H1 (cell line): ENCODE data around the gene IFT81. TPM values are rescaled to one million over a fixed set of nuclear protein-coding genes. Genes with fewer than 3 reads are reported as not detected.
A peak's percentile ranks its signal among the peaks of the same experiment; 100 is the strongest.

Experiments used
- CTCF ChIA-PET: fragments of 300-600 bp; sonication (Branson Sonifier 250); formaldehyde crosslinking; loops from one replicate; lab custom pipeline; 2021; ENCODE audit not compliant: partially characterized antibody; lab: Charles Lee
- POLR2A ChIA-PET: fragments of 300-600 bp; sonication (Branson Sonifier 250); formaldehyde crosslinking; loops from one replicate; lab custom pipeline; 2021; ENCODE audit warnings: inconsistent platforms; ENCODE audit not compliant: partially characterized antibody; lab: Charles Lee
- DNase-seq, 2 experiments: peaks; one replicate each; pipeline versions ENCODE4 v3.0.0 to v3.0.0-alpha.2; 2010 to 2022; ENCODE audit warnings: low spot score in 2 of 2, low read depth in 1 of 2, mixed read lengths in 1 of 2
- FAIRE-seq: peaks from 2 replicates; lab custom pipeline; 2011; peaks lifted over from hg19 to GRCh38; lab: Jason Lieb, UNC
- H2AFZ ChIP-seq: 2 replicates; pipeline ENCODE4 v1.8.1; 2012; ENCODE audit warnings: low read length, inconsistent platforms
- H2AK5ac ChIP-seq: 2 replicates; pipeline ENCODE4 v1.6.1; 2013; ENCODE audit warnings: low read depth, low read length
- H2BK120ac ChIP-seq: replicated peaks from 2 replicates; pipeline ENCODE3; 2013; ENCODE audit warnings: low read depth, low read length, inconsistent platforms
- H2BK12ac ChIP-seq: 2 replicates; pipeline ENCODE4 v1.6.1; 2013; ENCODE audit warnings: low read depth, low read length
- H2BK15ac ChIP-seq: 2 replicates; pipeline ENCODE4 v1.6.1; 2013; ENCODE audit warnings: low read length
- H2BK20ac ChIP-seq: 2 replicates; pipeline ENCODE4 v1.6.1; 2013; ENCODE audit warnings: low read length
- H2BK5ac ChIP-seq: 2 replicates; pipeline ENCODE4 v1.6.1; 2013; ENCODE audit warnings: low read depth, low read length
- H3K14ac ChIP-seq: 2 replicates; pipeline ENCODE4 v1.6.1; 2013; ENCODE audit warnings: inconsistent platforms; ENCODE audit not compliant: insufficient read length
- H3K18ac ChIP-seq: 2 replicates; pipeline ENCODE4 v1.6.1; 2013; ENCODE audit warnings: low read length; ENCODE audit errors: extremely low read depth
- H3K23ac ChIP-seq: 2 replicates; pipeline ENCODE4 v1.6.1; 2013; ENCODE audit warnings: inconsistent platforms; ENCODE audit not compliant: insufficient read length
- H3K23me2 ChIP-seq: 2 replicates; pipeline ENCODE4 v1.6.1; 2013; ENCODE audit warnings: low read depth, low read length
- H3K27ac ChIP-seq: 2 replicates; pipeline ENCODE4 v1.6.1; 2011; ENCODE audit warnings: low read depth, low read length, inconsistent platforms
- H3K27me3 ChIP-seq, 4 experiments: replicated peaks in 1 of 4; 1 replicate in 1 of 4; 2 replicates in 3 of 4; pipeline versions ENCODE4 v1.6.1 to v1.8.1; 2011 to 2013; ENCODE audit warnings: low read length in 3 of 4, mild to moderate bottlenecking in 3 of 4, inconsistent platforms in 2 of 4, mixed read lengths in 2 of 4, moderate library complexity in 1 of 4; ENCODE audit not compliant: control insufficient read depth in 3 of 4, insufficient read depth in 3 of 4; ENCODE audit errors: extremely low read depth in 1 of 4
- H3K36me3 ChIP-seq, 4 experiments: 2 replicates each; pipeline versions ENCODE4 v1.6.1 to v1.8.1; 2011 to 2013; ENCODE audit warnings: mild to moderate bottlenecking in 4 of 4, low read length in 3 of 4, moderate library complexity in 2 of 4, control low read depth in 1 of 4, inconsistent platforms in 1 of 4; ENCODE audit not compliant: insufficient read depth in 4 of 4, control insufficient read depth in 2 of 4
- H3K4ac ChIP-seq: replicated peaks from 2 replicates; pipeline ENCODE3; 2013; ENCODE audit warnings: low read length, low read depth, mixed read lengths, inconsistent platforms; ENCODE audit not compliant: insufficient read length
- H3K4me1 ChIP-seq, 4 experiments: replicated peaks in 1 of 4; 1 replicate in 1 of 4; 2 replicates in 3 of 4; pipeline versions ENCODE4 v1.6.1 to v1.8.1; 2011 to 2013; ENCODE audit warnings: low read length in 3 of 4, inconsistent platforms in 2 of 4, mixed read lengths in 1 of 4; ENCODE audit not compliant: insufficient read depth in 4 of 4, control insufficient read depth in 3 of 4
- H3K4me2 ChIP-seq, 2 experiments: 2 replicates each; pipeline versions ENCODE4 v1.6.1 to v1.8.1; 2011 to 2013; ENCODE audit warnings: low read depth in 2 of 2, low read length in 2 of 2, control low read depth in 1 of 2, inconsistent platforms in 1 of 2, mild to moderate bottlenecking in 1 of 2; ENCODE audit not compliant: insufficient read depth in 1 of 2
- H3K4me3 ChIP-seq, 4 experiments: fragments of 200-600, 300-600 bp in 1 of 4; sonication (generic), shearing (Covaris generic), sonication (Bioruptor Twin) in 1 of 4; 2 replicates each; pipeline versions ENCODE4 v1.5.1 to v1.8.1; 2011 to 2016; ENCODE audit warnings: low read length in 4 of 4, low read depth in 3 of 4, control low read depth in 2 of 4, inconsistent platforms in 2 of 4, mild to moderate bottlenecking in 2 of 4, mixed read lengths in 1 of 4, moderate library complexity in 1 of 4; ENCODE audit not compliant: insufficient read depth in 2 of 4; ENCODE audit errors: extremely low read depth in 1 of 4
- H3K56ac ChIP-seq: replicated peaks from 2 replicates; pipeline ENCODE3; 2013; ENCODE audit warnings: low read depth, mild to moderate bottlenecking, mixed read lengths, low read length, inconsistent platforms; ENCODE audit not compliant: insufficient read length
- H3K79me1 ChIP-seq: 2 replicates; pipeline ENCODE4 v1.6.1; 2013; ENCODE audit warnings: low read depth, low read length, control low read depth
- H3K79me2 ChIP-seq, 2 experiments: 2 replicates each; pipeline versions ENCODE4 v1.6.1 to v1.8.1; 2012 to 2013; ENCODE audit warnings: low read length in 2 of 2, mild to moderate bottlenecking in 2 of 2, inconsistent platforms in 1 of 2; ENCODE audit not compliant: insufficient read depth in 2 of 2, control insufficient read depth in 1 of 2
- H3K9ac ChIP-seq, 4 experiments: replicated peaks in 1 of 4; 1 replicate in 1 of 4; 2 replicates in 3 of 4; pipeline versions ENCODE4 v1.6.1 to v1.8.1; 2011 to 2013; ENCODE audit warnings: low read depth in 3 of 4, low read length in 3 of 4, control low read depth in 2 of 4, mild to moderate bottlenecking in 2 of 4, moderate library complexity in 2 of 4, inconsistent platforms in 1 of 4; ENCODE audit errors: extremely low read depth in 1 of 4
- H3K9me3 ChIP-seq, 2 experiments: 2 replicates each; pipeline versions ENCODE4 v1.6.1 to v1.8.1; 2012 to 2013; ENCODE audit warnings: mild to moderate bottlenecking in 2 of 2, moderate library complexity in 2 of 2, control low read depth in 1 of 2, inconsistent platforms in 1 of 2, low read depth in 1 of 2, low read length in 1 of 2, mixed read lengths in 1 of 2; ENCODE audit not compliant: insufficient read depth in 2 of 2
- H4K20me1 ChIP-seq, 2 experiments: replicated peaks in 1 of 2; 2 replicates each; pipeline versions ENCODE3 to v1.8.1; 2011 to 2013; ENCODE audit warnings: inconsistent platforms in 2 of 2, low read length in 2 of 2, mild to moderate bottlenecking in 1 of 2; ENCODE audit not compliant: insufficient read depth in 2 of 2, control insufficient read depth in 1 of 2
- H4K5ac ChIP-seq: 2 replicates; pipeline ENCODE4 v1.6.1; 2013; ENCODE audit warnings: low read length, low read depth, mixed read lengths, inconsistent platforms; ENCODE audit not compliant: insufficient read length
- H4K8ac ChIP-seq: 2 replicates; pipeline ENCODE4 v1.8.0; 2013; ENCODE audit warnings: mild to moderate bottlenecking, moderate library complexity, low read length, inconsistent platforms; ENCODE audit not compliant: insufficient read depth; ENCODE audit errors: extremely low read depth
- H4K91ac ChIP-seq: replicated peaks from 2 replicates; pipeline ENCODE3; 2013; ENCODE audit warnings: low read length, mixed read lengths, inconsistent platforms; ENCODE audit not compliant: insufficient read length
- BACH1 ChIP-seq: IDR thresholded peaks from 2 replicates; pipeline ENCODE4 v1.6.1; 2012; ENCODE audit warnings: low read length, improper control_type of control experiment
- BCL11A ChIP-seq, 2 experiments: IDR thresholded peaks; one replicate each; pipeline ENCODE4 v1.6.1; 2011; ENCODE audit warnings: low read depth in 2 of 2, low read length in 2 of 2, mild to moderate bottlenecking in 2 of 2
- CHD2 ChIP-seq: IDR thresholded peaks from 2 replicates; pipeline ENCODE4 v1.6.1; 2012; ENCODE audit warnings: low read length, improper control_type of control experiment
- GTF2F1 ChIP-seq: IDR thresholded peaks from 2 replicates; pipeline ENCODE4 v1.6.1; 2012; ENCODE audit warnings: low read depth, low read length, improper control_type of control experiment, borderline replicate concordance
- RAD21 ChIP-seq, 2 experiments: IDR thresholded peaks in 1 of 2; conservative IDR thresholded peaks in 1 of 2; 2 replicates each; pipeline ENCODE4 v1.6.1; 2011; ENCODE audit warnings: low read depth in 2 of 2, low read length in 2 of 2, improper control_type of control experiment in 1 of 2, inconsistent platforms in 1 of 2, mild to moderate bottlenecking in 1 of 2, moderate library complexity in 1 of 2
- SP2 ChIP-seq: IDR thresholded peaks from 2 replicates; pipeline ENCODE4 v1.6.1; 2012; ENCODE audit warnings: mild to moderate bottlenecking, low read length, inconsistent platforms
- SUZ12 ChIP-seq: fragments of 200-600 bp; sonication (generic); IDR thresholded peaks from 2 replicates; pipeline ENCODE4 v1.6.1; 2012; ENCODE audit warnings: mild to moderate bottlenecking, inconsistent platforms, low read length, moderate library complexity, mixed read lengths
- TBP ChIP-seq: IDR thresholded peaks from 2 replicates; pipeline ENCODE4 v1.6.1; 2011; ENCODE audit warnings: low read depth, low read length, improper control_type of control experiment
- WGBS, 2 experiments: shearing (Covaris generic) in 1 of 2; methylation state at CpG; one replicate each; pipeline versions ENCODE4 v1.1.6 to v1.1.7; 2013 to 2015; ENCODE audit warnings: low lambda C conversion rate in 2 of 2, mixed read lengths in 2 of 2, inconsistent platforms in 1 of 2, low coverage in 1 of 2, missing lambda C conversion rate in 1 of 2; ENCODE audit not compliant: insufficient replicate concordance in 2 of 2, insufficient coverage in 1 of 2, insufficient read length in 1 of 2; ENCODE audit errors: extremely low coverage in 1 of 2, missing lambda C conversion rate in 1 of 2; 5-methylcytosine and 5-hydroxymethylcytosine counted together
- polyA plus RNA-seq, 7 experiments: library from polyadenylated mRNA; depleted of rRNA in 3 of 7; stranded (reverse) in 5 of 7; unstranded in 2 of 7; fragments of >200 nt in 5 of 7; fragments of 200-250 nt in 2 of 7; gene quantifications; 1 replicate in 5 of 7; 2 replicates in 1 of 7; 4 replicates in 1 of 7; pipeline versions ENCODE4 v1.2.1 to v1.2.3, GENCODE V29; 2011 to 2013; ENCODE audit warnings: missing spikeins in 2 of 7, mixed read lengths in 2 of 7
- total RNA-seq: library from RNA; stranded (reverse); fragmentation: NEBNext Ultra II Directional; extraction: Animal tissue kit (Norgen Biotek cat#: 25700); gene quantifications from 2 replicates; pipeline ENCODE4 v1.2.1, GENCODE V29; 2021
- TF ChIP-seq, protein P1 (sequence below), 3 experiments: IDR thresholded peaks; 1 replicate in 2 of 3; 2 replicates in 1 of 3; pipeline versions ENCODE4 v1.5.1 to v1.6.1; 2011; ENCODE audit warnings: low read length in 3 of 3, mild to moderate bottlenecking in 3 of 3, inconsistent platforms in 2 of 3, low read depth in 1 of 3, moderate library complexity in 1 of 3; ENCODE audit not compliant: insufficient read depth in 1 of 3; ENCODE audit errors: control extremely low read depth in 1 of 3

IFT81 gene
- total and polyA plus RNA-seq, 2 of the 8 experiments (the other 6 are each of a cell fraction or from before 2014, with no cell fraction given): 4.1 to 14.5 TPM

DNA sequence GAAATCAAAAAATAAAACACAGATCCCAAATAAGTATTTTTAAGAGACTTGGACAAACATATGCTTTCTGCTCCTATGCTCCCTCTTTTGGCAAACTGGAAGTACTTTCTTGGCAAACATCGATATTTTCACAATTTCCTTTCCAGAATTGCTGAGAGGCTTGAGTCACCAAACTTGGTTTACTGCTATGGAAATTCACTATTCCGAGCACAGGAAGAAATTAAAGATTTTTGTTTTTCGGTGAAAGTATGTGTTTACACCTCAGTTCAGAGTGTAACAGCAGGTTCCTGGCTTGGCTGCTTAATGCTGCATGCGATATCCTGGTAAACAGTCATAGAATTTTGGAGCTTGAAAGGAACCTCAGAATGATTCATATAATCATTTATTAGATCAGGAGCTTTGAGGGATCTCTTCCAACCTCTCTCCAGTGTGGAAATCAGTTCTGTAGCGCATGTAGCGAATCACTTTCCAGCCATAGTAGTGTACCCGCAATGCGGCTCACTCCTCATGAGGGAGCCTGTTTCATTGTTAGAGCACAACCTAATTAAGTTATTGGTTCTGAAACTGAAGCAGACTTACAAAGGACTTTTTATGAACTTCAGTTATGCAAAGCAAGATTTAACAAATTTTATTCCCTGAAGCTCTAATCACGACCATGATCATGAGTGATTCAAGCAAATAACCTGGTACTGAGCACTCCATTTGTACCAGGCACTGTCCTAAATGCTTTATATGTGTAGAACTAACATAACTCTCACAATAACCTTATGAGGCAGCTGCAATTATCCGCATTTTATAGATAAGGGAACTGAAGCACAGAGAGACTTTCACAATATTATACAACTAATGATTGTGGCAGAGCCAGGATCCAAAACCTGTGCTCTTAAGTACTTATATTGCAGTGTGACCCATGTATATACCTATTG is 100.5 kb downstream of the IFT81 start:
- H3K14ac ChIP-seq: no peak overlapping the region
- H2AK5ac ChIP-seq: no peak overlapping the region
- H4K5ac ChIP-seq: no peak overlapping the region
- H3K56ac ChIP-seq: no peak overlapping the region
- H3K79me1 ChIP-seq: no peaks in the 10 kb centered on the region
- H4K91ac ChIP-seq: no peak overlapping the region
- DNase-seq (no peak), FAIRE-seq (no peak)
- no peak overlapping the region for H3K18ac ChIP-seq
- H3K4me3 ChIP-seq: no peak overlapping the region
- ChIA-PET POLR2A (no interaction called here), CTCF (interaction anchor here (0.6 to 4.8 kb wide), 11 partner anchors 12 to 127 kb away, joined by 3 to 17 read pairs (median 4); no protein-coding TSS in a partner anchor)
- no peaks in the 10 kb centered on the region for H3K23me2 ChIP-seq
- H3K4ac ChIP-seq: no peak overlapping the region
- no peak overlapping the region for H2BK120ac ChIP-seq
- H3K4me2 ChIP-seq: no peak overlapping the region
- no peak overlapping the region for H2BK12ac ChIP-seq
- H2BK5ac ChIP-seq: no peak overlapping the region
- no peaks in the 10 kb centered on the region for H3K27me3 ChIP-seq
- no peak overlapping the region for H2BK20ac ChIP-seq
- WGBS, 2 experiments: 90% methylated on average over 10 of the region's 10 CpGs; no CpG with 5 or more reads in 1 of the 2 experiments
- no peaks in the 10 kb centered on the region for H3K36me3 ChIP-seq
- no peaks in the 10 kb centered on the region for H3K9me3 ChIP-seq
- no peak overlapping the region for H2AFZ ChIP-seq
- H4K20me1 ChIP-seq: peaks cover 0 to 1% of the 10 kb centered on the region in 2 experiments
- H4K8ac ChIP-seq: no peak overlapping the region
- H3K79me2 ChIP-seq: no peaks in the 10 kb centered on the region
- H2BK15ac ChIP-seq: no peak overlapping the region
- peaks cover 0 to 2% (median 0%) of the 10 kb centered on the region in 4 experiments; a peak in 1 of 7 replicates for H3K4me1 ChIP-seq
- no peak overlapping the region for H3K23ac ChIP-seq
- no peak for TF ChIP-seq TBP
- no peak for TF ChIP-seq CHD2
- peak; percentile 20 to 29; a peak in 2 of 4 replicates for TF ChIP-seq RAD21 (IDR thresholded peaks at IDR 0.05 in 1 of 2, conservative IDR thresholded peaks at IDR 0.05 in 1 of 2; ENCODE audit: low read depth in 2 of 2, low read length in 2 of 2)
- TF ChIP-seq SUZ12: no peak
- no peak for TF ChIP-seq SP2
- TF ChIP-seq, protein P1, sequence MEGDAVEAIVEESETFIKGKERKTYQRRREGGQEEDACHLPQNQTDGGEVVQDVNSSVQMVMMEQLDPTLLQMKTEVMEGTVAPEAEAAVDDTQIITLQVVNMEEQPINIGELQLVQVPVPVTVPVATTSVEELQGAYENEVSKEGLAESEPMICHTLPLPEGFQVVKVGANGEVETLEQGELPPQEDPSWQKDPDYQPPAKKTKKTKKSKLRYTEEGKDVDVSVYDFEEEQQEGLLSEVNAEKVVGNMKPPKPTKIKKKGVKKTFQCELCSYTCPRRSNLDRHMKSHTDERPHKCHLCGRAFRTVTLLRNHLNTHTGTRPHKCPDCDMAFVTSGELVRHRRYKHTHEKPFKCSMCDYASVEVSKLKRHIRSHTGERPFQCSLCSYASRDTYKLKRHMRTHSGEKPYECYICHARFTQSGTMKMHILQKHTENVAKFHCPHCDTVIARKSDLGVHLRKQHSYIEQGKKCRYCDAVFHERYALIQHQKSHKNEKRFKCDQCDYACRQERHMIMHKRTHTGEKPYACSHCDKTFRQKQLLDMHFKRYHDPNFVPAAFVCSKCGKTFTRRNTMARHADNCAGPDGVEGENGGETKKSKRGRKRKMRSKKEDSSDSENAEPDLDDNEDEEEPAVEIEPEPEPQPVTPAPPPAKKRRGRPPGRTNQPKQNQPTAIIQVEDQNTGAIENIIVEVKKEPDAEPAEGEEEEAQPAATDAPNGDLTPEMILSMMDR (IDR thresholded peaks at IDR 0.05; ENCODE audit: control extremely low read depth in 1 of 3, insufficient read depth in 1 of 3, low read depth in 1 of 3, low read length in 3 of 3): peak in 1 of 3 experiments; percentile 48; a peak in 2 of 4 replicates
- no peak for TF ChIP-seq BACH1
- no peak for TF ChIP-seq BCL11A (IDR thresholded peaks at IDR 0.05; ENCODE audit: low read depth in 2 of 2, low read length in 2 of 2)
- no peak for TF ChIP-seq GTF2F1
- TF ChIP-seq, all 59 proteins: peak for 2
- Histone ChIP-seq H3K27ac (no peak overlapping the region), H3K9ac (no peak overlapping the region; a peak in 1 of 7 replicates)
